Endothelial cell of umbilical vein (primary cell): ENCODE measurements around the gene ALDH4A1. TPM values are rescaled to one million over a fixed set of nuclear protein-coding genes. Genes with fewer than 3 reads are reported as not detected.

ENCODE experiments used
- BruUV-seq: library from RNA; stranded (reverse); fragments of 400-500 nt; replicated peaks from 2 replicates; lab custom pipeline; 2021; lab: Mats Ljungman, UMichigan
- CTCF ChIA-PET: fragments of 300-600, 350-600 bp; sonication (Branson Sonifier 250); formaldehyde crosslinking; loops from one replicate; lab custom pipeline; 2021; ENCODE audit warnings: antibody characterized with exemption, inconsistent platforms; lab: Charles Lee
- POLR2A ChIA-PET: fragments of 300-600, 350-600 bp; sonication (Branson Sonifier 250); formaldehyde crosslinking; loops from one replicate; lab custom pipeline; 2021; ENCODE audit warnings: antibody characterized with exemption, inconsistent platforms; lab: Charles Lee
- DNase-seq: peaks from one replicate; pipeline ENCODE4 v3.0.0-alpha.2; 2011; ENCODE audit warnings: low read depth, low spot score
- FAIRE-seq: peaks from 2 replicates; lab custom pipeline; 2011; peaks lifted over from hg19 to GRCh38; lab: Jason Lieb, UNC
- H2AFZ ChIP-seq: 2 replicates; pipeline ENCODE4 v1.6.0; 2012; ENCODE audit warnings: low read depth, low read length, control low read depth, inconsistent platforms
- H3K27ac ChIP-seq: 2 replicates; pipeline ENCODE4 v1.5.1; 2011; ENCODE audit warnings: low read depth, mild to moderate bottlenecking, control low read depth, low read length, moderate library complexity; ENCODE audit not compliant: insufficient read depth
- H3K27me3 ChIP-seq, 2 experiments: 2 replicates each; pipeline versions ENCODE4 v1.6.0 to v1.6.1; 2011; ENCODE audit warnings: low read length in 2 of 2, mixed read lengths in 1 of 2; ENCODE audit not compliant: control insufficient read depth in 2 of 2, insufficient read depth in 2 of 2
- H3K36me3 ChIP-seq, 2 experiments: 2 replicates in 1 of 2; 3 replicates in 1 of 2; pipeline ENCODE4 v1.5.1; 2011; ENCODE audit warnings: low read length in 2 of 2, mild to moderate bottlenecking in 1 of 2, moderate library complexity in 1 of 2; ENCODE audit not compliant: control insufficient read depth in 2 of 2, insufficient read depth in 2 of 2; ENCODE audit errors: extremely low read depth in 1 of 2
- H3K4me1 ChIP-seq: 3 replicates; pipeline ENCODE4 v1.5.1; 2011; ENCODE audit warnings: mild to moderate bottlenecking, low read length; ENCODE audit not compliant: control insufficient read depth, insufficient read depth; ENCODE audit errors: extremely low read depth
- H3K4me2 ChIP-seq: 2 replicates; pipeline ENCODE4 v1.6.1; 2011; ENCODE audit warnings: low read length, control low read depth, mixed read lengths; ENCODE audit not compliant: insufficient read depth
- H3K4me3 ChIP-seq, 3 experiments: fragments of 200-600 bp in 1 of 3; sonication (generic), shearing (Covaris generic) in 1 of 3; replicated peaks in 1 of 3; 2 replicates each; pipeline ENCODE4 v1.5.1; 2011 to 2016; ENCODE audit warnings: control low read depth in 3 of 3, low read length in 3 of 3, mild to moderate bottlenecking in 2 of 3, inconsistent platforms in 1 of 3, low read depth in 1 of 3, moderate library complexity in 1 of 3; ENCODE audit not compliant: insufficient read depth in 1 of 3
- H3K79me2 ChIP-seq: 2 replicates; pipeline ENCODE4 v1.6.0; 2012; ENCODE audit warnings: low read length, inconsistent platforms; ENCODE audit not compliant: control insufficient read depth, insufficient read depth
- H3K9ac ChIP-seq: replicated peaks from 2 replicates; pipeline ENCODE3; 2011; ENCODE audit warnings: low read length, control low read depth; ENCODE audit not compliant: insufficient read depth; ENCODE audit errors: extremely low read depth
- H3K9me1 ChIP-seq: replicated peaks from 3 replicates; pipeline ENCODE4 v1.6.0; 2011; ENCODE audit warnings: mild to moderate bottlenecking, low read length; ENCODE audit not compliant: control insufficient read depth, insufficient read depth; ENCODE audit errors: extremely low read depth
- H3K9me3 ChIP-seq: replicated peaks from 2 replicates; pipeline ENCODE4 v1.5.1; 2012; ENCODE audit warnings: low read length, inconsistent platforms; ENCODE audit not compliant: control insufficient read depth, insufficient read depth
- H4K20me1 ChIP-seq: replicated peaks from 2 replicates; pipeline ENCODE3; 2011; ENCODE audit warnings: mild to moderate bottlenecking, low read length; ENCODE audit not compliant: control insufficient read depth, insufficient read depth; ENCODE audit errors: extremely low read depth
- CTCF ChIP-seq, 2 donors: IDR thresholded peaks; 1 replicate in 1 of 2; 2 replicates in 1 of 2; pipeline ENCODE4 v1.5.1; 2011; ENCODE audit warnings: low read length in 2 of 2, mild to moderate bottlenecking in 2 of 2, moderate library complexity in 2 of 2, control low read depth in 1 of 2, inconsistent platforms in 1 of 2, low read depth in 1 of 2; ENCODE audit not compliant: insufficient read depth in 1 of 2; ENCODE audit errors: extremely low read depth in 1 of 2
- EZH2 ChIP-seq: IDR thresholded peaks from 2 replicates; pipeline ENCODE4 v1.6.1; 2012; ENCODE audit warnings: borderline replicate concordance, low read depth, mild to moderate bottlenecking, moderate library complexity, low read length, inconsistent platforms; ENCODE audit not compliant: severe bottlenecking
- FOS ChIP-seq: IDR thresholded peaks from 2 replicates; pipeline ENCODE4 v1.6.1; 2011; ENCODE audit warnings: mild to moderate bottlenecking, low read length, moderate library complexity, borderline replicate concordance; ENCODE audit not compliant: insufficient read depth
- GATA2 ChIP-seq: IDR thresholded peaks from 2 replicates; pipeline ENCODE4 v1.7.0; 2011; ENCODE audit warnings: low read depth, mild to moderate bottlenecking, moderate library complexity, mixed read lengths, low read length; ENCODE audit not compliant: insufficient read length, insufficient read depth
- JUN ChIP-seq: IDR thresholded peaks from 2 replicates; pipeline ENCODE4 v1.6.1; 2011; ENCODE audit warnings: borderline replicate concordance, low read depth; ENCODE audit not compliant: insufficient read length, insufficient read depth
- MAX ChIP-seq: IDR thresholded peaks from 2 replicates; pipeline ENCODE4 v1.6.1; 2011; ENCODE audit not compliant: insufficient read depth, insufficient read length
- MYC ChIP-seq: IDR thresholded peaks from one replicate; pipeline ENCODE4 v1.6.1; 2011; ENCODE audit warnings: mild to moderate bottlenecking, low read depth, low read length
- POLR2A ChIP-seq: IDR thresholded peaks from 2 replicates; pipeline ENCODE4 v1.6.1; 2012; ENCODE audit warnings: low read depth, mild to moderate bottlenecking, control low read depth, low read length
- POLR2AphosphoS5 ChIP-seq: IDR thresholded peaks from 2 replicates; pipeline ENCODE4 v1.6.1; 2012; ENCODE audit warnings: low read depth, mild to moderate bottlenecking, control low read depth, low read length, moderate library complexity; ENCODE audit not compliant: insufficient read depth
- dilution Hi-C: fragments of 300-500 bp; cut with MboI; formaldehyde crosslinking; loops from one replicate; pipeline ENCODE4 v1.15.0; 2019; ENCODE audit warnings: low sequenced_read_pairs; ENCODE audit not compliant: extremely low pct_ligation_motif_present
- intact Hi-C: fragments of 100-400 bp; cut with micrococcal nuclease; formaldehyde crosslinking; loops from one replicate; pipeline ENCODE4 v1.10.0; 2022
- polyA plus RNA-seq, 4 experiments: library from polyadenylated mRNA; depleted of rRNA in 3 of 4; stranded (reverse) in 3 of 4; unstranded in 1 of 4; fragments of >200 nt; gene quantifications; 2 replicates each; pipeline versions ENCODE4 v1.2.1 to v1.2.3, GENCODE V29; 2011 to 2012; ENCODE audit warnings: missing spikeins in 1 of 4
- total RNA-seq: library from RNA; stranded (reverse); gene quantifications from 2 replicates; pipeline ENCODE4 v1.2.3, GENCODE V29; 2021

The ALDH4A1 gene
- total and polyA plus RNA-seq, 2 donors (not counting 3 experiments of a cell fraction or from before 2014, with no cell fraction given): 17.4 to 18.5 TPM

DNA sequence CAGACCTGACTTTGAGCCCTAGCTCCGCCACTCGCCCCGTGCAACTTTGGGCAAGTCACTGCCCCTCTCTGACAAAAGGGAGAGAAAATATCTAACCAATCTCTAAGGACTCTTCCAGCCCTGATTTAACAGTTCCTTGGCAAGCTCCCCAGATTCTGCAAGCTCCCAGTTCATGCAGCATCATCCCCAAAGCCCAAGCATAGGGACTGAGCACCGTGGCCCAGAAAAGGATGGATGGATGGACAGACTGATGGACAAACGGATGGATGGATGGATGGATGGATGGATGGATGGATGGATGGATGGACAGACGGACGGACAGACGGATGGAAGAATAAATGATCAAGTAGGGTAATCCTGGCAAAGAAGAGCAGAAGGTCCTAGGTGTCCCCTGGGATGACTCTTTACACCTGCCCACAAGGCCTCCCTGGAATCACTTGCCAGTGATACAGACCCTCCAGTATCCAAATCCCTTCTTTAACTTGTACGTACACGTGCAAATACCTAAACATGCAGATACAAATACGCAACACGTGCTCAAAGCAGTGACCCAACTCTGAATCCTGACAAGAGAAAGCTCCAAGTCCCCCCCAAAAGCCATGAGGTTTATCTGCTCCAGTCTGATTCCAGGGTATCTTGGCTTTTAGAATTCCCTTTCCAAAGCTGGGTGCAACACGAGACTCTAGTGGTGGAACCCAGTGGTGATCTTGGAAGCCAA, 38.1 kb upstream of the ALDH4A1 start:
- H3K4me2 ChIP-seq: no peak overlapping the region
- ChIA-PET CTCF (interaction anchor here (0.9 to 8.0 kb wide), 5 partner anchors 8 to 33 kb away, joined by 3 to 66 read pairs (median 4); no protein-coding TSS in a partner anchor), POLR2A (interaction anchor here (2.0 kb wide), 1 partner anchor 13 kb away, joined by 7 read pairs; no protein-coding TSS in a partner anchor)
- H3K79me2 ChIP-seq: peaks cover 92% of the 10 kb centered on the region
- H3K27ac ChIP-seq: no peak overlapping the region
- FAIRE-seq: no peak
- BruUV-seq: no TSS peak
- DNase-seq: no peak
- H3K9me3 ChIP-seq: no peaks in the 10 kb centered on the region
- H3K4me3 ChIP-seq: no peak overlapping the region
- H3K4me1 ChIP-seq: peaks cover 25% of the 10 kb centered on the region
- H2AFZ ChIP-seq: no peak overlapping the region
- no peaks in the 10 kb centered on the region for H4K20me1 ChIP-seq
- intact Hi-C loops (no loop called here), dilution Hi-C loops (no loop called here)
- TF ChIP-seq MYC (no peak), POLR2AphosphoS5 (no peak), EZH2 (no peak), JUN (no peak), FOS (no peak), POLR2A (no peak), CTCF (IDR thresholded peaks at IDR 0.05; ENCODE audit: extremely low read depth in 1 of 2, insufficient read depth in 1 of 2, low read depth in 1 of 2, low read length in 2 of 2) (no peak), MAX (no peak), GATA2 (no peak)
- no peaks in the 10 kb centered on the region for H3K36me3 ChIP-seq
- H3K9me1 ChIP-seq: no peaks in the 10 kb centered on the region
- H3K27me3 ChIP-seq: no peaks in the 10 kb centered on the region
- H3K9ac ChIP-seq: no peak overlapping the region
